Measurements from ENCODE around the gene CEP170B. TPM values are rescaled to one million over a fixed set of nuclear protein-coding genes. Genes with fewer than 3 reads are reported as not detected.

CEP170B gene
- total and polyA plus RNA-seq, 2 donors (not counting 1 experiment from before 2014, with no cell fraction given), result 0.16 to 0.59 TPM

GRCh38 chr14:104929268-104930230 is 64.5 kb downstream of the CEP170B start:
- no peak overlapping the region for H3K4me2 ChIP-seq (replicated peaks; ENCODE audit: low read depth, low read length, poor library complexity, severe bottlenecking)
- peaks cover 0 to 6% (median 2%) of the 10 kb centered on the region in 4 experiments for H3K27me3 ChIP-seq (replicated peaks in 1 of 4; ENCODE audit: control extremely low read depth in 1 of 4, control insufficient read depth in 3 of 4, insufficient read depth in 4 of 4, low read length in 3 of 4)
- no peak for ATAC-seq (ENCODE audit: low read depth)
- H3K9me3 Mint-ChIP-seq (ENCODE audit: insufficient read depth), result no peaks in the 10 kb centered on the region
- peak overlapping the region; percentile 20 for H3K27ac Mint-ChIP-seq
- no peak overlapping the region for H2AFZ ChIP-seq (ENCODE audit: insufficient read depth, low read depth, low read length, poor library complexity, severe bottlenecking)
- no peak overlapping the region for H3K9ac ChIP-seq (ENCODE audit: low read length)
- peaks cover 34 to 54% of the 10 kb centered on the region in 2 donors for H3K4me1 ChIP-seq (ENCODE audit: control insufficient read depth in 2 of 2, insufficient read depth in 2 of 2, low read length in 2 of 2)
- H3K4me3 ChIP-seq (ENCODE audit: control extremely low read depth in 1 of 5, extremely low read depth in 1 of 5, insufficient read depth in 1 of 5, low read depth in 2 of 5, low read length in 4 of 5), result no peak overlapping the region
- peaks cover 0 to 35% of the 10 kb centered on the region in 2 experiments for H3K36me3 ChIP-seq (replicated peaks in 1 of 2; ENCODE audit: control extremely low read depth in 1 of 2, control insufficient read depth in 1 of 2, extremely low read depth in 1 of 2, insufficient read depth in 2 of 2, low read length in 1 of 2)
- ChIA-PET POLR2A (interaction anchor here (0.5 to 0.6 kb wide), 2 partner anchors 52 to 281 kb away, joined by 3 to 5 read pairs; no protein-coding TSS in a partner anchor), CTCF (interaction anchor here (0.7 to 1.5 kb wide), 3 partner anchors 35 to 73 kb away, joined by 3 to 4 read pairs (median 3); no protein-coding TSS in a partner anchor)
- peaks cover 42% of the 10 kb centered on the region for H3K79me2 ChIP-seq (ENCODE audit: control insufficient read depth, insufficient read depth, low read length)
- DNase-seq, result peak; percentile 8
- H3K9me3 ChIP-seq (ENCODE audit: control extremely low read depth in 1 of 3, control insufficient read depth in 2 of 3, insufficient read depth in 1 of 3, low read length in 2 of 3), result no peaks in the 10 kb centered on the region
- peaks cover 45% of the 10 kb centered on the region for H3K4me1 Mint-ChIP-seq
- peaks cover 2% of the 10 kb centered on the region for H3K27me3 Mint-ChIP-seq
- no peak for TF ChIP-seq EZH2 (IDR thresholded peaks at IDR 0.05; ENCODE audit: borderline replicate concordance, insufficient read depth, low read depth, low read length, poor library complexity, severe bottlenecking)
- TF ChIP-seq, protein P1, sequence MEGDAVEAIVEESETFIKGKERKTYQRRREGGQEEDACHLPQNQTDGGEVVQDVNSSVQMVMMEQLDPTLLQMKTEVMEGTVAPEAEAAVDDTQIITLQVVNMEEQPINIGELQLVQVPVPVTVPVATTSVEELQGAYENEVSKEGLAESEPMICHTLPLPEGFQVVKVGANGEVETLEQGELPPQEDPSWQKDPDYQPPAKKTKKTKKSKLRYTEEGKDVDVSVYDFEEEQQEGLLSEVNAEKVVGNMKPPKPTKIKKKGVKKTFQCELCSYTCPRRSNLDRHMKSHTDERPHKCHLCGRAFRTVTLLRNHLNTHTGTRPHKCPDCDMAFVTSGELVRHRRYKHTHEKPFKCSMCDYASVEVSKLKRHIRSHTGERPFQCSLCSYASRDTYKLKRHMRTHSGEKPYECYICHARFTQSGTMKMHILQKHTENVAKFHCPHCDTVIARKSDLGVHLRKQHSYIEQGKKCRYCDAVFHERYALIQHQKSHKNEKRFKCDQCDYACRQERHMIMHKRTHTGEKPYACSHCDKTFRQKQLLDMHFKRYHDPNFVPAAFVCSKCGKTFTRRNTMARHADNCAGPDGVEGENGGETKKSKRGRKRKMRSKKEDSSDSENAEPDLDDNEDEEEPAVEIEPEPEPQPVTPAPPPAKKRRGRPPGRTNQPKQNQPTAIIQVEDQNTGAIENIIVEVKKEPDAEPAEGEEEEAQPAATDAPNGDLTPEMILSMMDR (IDR thresholded peaks at IDR 0.05), result no peak
- H3K4me3 Mint-ChIP-seq, result no peak overlapping the region
- 93% methylated on average over 14 of the region's 15 CpGs for WGBS (ENCODE audit: insufficient coverage)
- intact Hi-C loops (cut with micrococcal nuclease), result no loop called here
- H3K27ac ChIP-seq (ENCODE audit: low read length in 2 of 2), result no peak overlapping the region
- H4K20me1 ChIP-seq (ENCODE audit: control insufficient read depth, insufficient read depth, low read length, poor library complexity, severe bottlenecking), result peaks cover 34% of the 10 kb centered on the region
